Measurements from ENCODE around the gene TRMT1. TPM values are rescaled to one million over a fixed set of nuclear protein-coding genes. Genes with fewer than 3 reads are reported as not detected.

TRMT1 gene
- total RNA-seq, 1 experiment from 2014 or later, result 52.0 TPM

- in situ Hi-C loops (cut with HindIII; ENCODE audit: low pct_unique_long_range_greater_than_20kb, low sequenced_read_pairs), result no loop called here
- no peak for DNase-seq (ENCODE audit: low read depth, low spot score)
Measured at GRCh38 chr19:13092606-13093235, 23.8 kb downstream of the TRMT1 start.

DNA sequence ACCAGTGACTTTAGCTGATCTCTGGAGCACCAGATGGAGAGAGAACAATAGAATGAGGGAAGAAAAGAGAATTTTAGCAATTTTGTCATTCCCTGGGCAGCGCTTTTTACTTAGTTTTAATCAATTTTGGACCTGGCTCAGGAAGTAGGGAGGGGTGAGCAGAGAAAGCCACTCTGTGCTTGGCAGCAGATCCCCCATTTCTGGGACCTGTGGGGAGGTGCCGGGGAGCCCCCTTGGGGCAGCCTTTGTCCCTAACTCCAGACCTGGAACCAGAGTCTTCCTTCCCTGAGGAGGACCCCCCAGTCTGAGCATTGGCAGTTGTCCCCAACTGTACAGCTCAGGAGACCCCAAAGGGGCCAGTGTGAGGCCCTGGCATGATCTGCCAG, 24.4 kb downstream of the TRMT1 start:
- ChIA-PET CTCF (interaction anchor here (0.6 kb wide), 1 partner anchor 109 kb away, joined by 3 read pairs; no protein-coding TSS in a partner anchor), POLR2A (interaction anchor here (0.5 kb wide), 1 partner anchor 115 kb away, joined by 3 read pairs; no protein-coding TSS in a partner anchor)
- DNase-seq (ENCODE audit: low read depth, low spot score) (no peak), ATAC-seq (no peak)
- H3K36me3 ChIP-seq (ENCODE audit: control insufficient read depth, insufficient read depth, low read length), result no peaks in the 10 kb centered on the region; the same call in 1 of the 2 replicates
- no peak overlapping the region for H3K4me3 ChIP-seq (ENCODE audit: low read depth in 2 of 2, low read length in 2 of 2)
- H3K27me3 ChIP-seq (ENCODE audit: control insufficient read depth, insufficient read depth, low read length), result no peaks in the 10 kb centered on the region
- intact Hi-C loops (cut with micrococcal nuclease; ENCODE audit: unreplicated experiment), result loop anchor here (5.0 to 10.0 kb wide), 2 partner anchors 57 to 115 kb away; no protein-coding TSS in a partner anchor
- BruUV-seq (replicated peaks), result no TSS peak
- H3K9me3 ChIP-seq (ENCODE audit: control insufficient read depth, insufficient read depth, low read depth, low read length), result no peaks in the 10 kb centered on the region
- in situ Hi-C loops (cut with HindIII; ENCODE audit: low pct_unique_long_range_greater_than_20kb, low sequenced_read_pairs), result no loop called here
- no peak overlapping the region for H3K27ac ChIP-seq (ENCODE audit: low read length)
- TF ChIP-seq SIN3A (IDR thresholded peaks at IDR 0.05; ENCODE audit: borderline replicate concordance, insufficient read depth, low read depth, low read length) (no peak), TCF7L2 (IDR thresholded peaks at IDR 0.05; ENCODE audit: low read depth, low read length) (no peak)
- H3K4me1 ChIP-seq (ENCODE audit: control insufficient read depth, insufficient read depth, low read length), result peaks cover 53% of the 10 kb centered on the region

More at GRCh38 chr19:13092606-13093235, 23.8 kb downstream of the TRMT1 start:
- H3K9me3 ChIP-seq (ENCODE audit: control insufficient read depth, insufficient read depth, low read depth, low read length), result no peaks in the 10 kb centered on the region
- POLR2A ChIA-PET, result no interaction called here
- CTCF ChIA-PET, result no interaction called here
- no peaks in the 10 kb centered on the region; the same call in 1 of the 2 replicates for H3K36me3 ChIP-seq (ENCODE audit: control insufficient read depth, insufficient read depth, low read length)
- TF ChIP-seq POLR2AphosphoS5 (IDR thresholded peaks at IDR 0.05; ENCODE audit: low read depth, low read length), result no peak
- TF ChIP-seq, protein P1, sequence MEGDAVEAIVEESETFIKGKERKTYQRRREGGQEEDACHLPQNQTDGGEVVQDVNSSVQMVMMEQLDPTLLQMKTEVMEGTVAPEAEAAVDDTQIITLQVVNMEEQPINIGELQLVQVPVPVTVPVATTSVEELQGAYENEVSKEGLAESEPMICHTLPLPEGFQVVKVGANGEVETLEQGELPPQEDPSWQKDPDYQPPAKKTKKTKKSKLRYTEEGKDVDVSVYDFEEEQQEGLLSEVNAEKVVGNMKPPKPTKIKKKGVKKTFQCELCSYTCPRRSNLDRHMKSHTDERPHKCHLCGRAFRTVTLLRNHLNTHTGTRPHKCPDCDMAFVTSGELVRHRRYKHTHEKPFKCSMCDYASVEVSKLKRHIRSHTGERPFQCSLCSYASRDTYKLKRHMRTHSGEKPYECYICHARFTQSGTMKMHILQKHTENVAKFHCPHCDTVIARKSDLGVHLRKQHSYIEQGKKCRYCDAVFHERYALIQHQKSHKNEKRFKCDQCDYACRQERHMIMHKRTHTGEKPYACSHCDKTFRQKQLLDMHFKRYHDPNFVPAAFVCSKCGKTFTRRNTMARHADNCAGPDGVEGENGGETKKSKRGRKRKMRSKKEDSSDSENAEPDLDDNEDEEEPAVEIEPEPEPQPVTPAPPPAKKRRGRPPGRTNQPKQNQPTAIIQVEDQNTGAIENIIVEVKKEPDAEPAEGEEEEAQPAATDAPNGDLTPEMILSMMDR (IDR thresholded peaks at IDR 0.05), result no peak
- peak overlapping the region; percentile 66 for H3K27ac ChIP-seq (ENCODE audit: low read length)
- BruUV-seq (replicated peaks), result no TSS peak
- peaks cover 53% of the 10 kb centered on the region for H3K4me1 ChIP-seq (ENCODE audit: control insufficient read depth, insufficient read depth, low read length)
- H3K4me3 ChIP-seq (ENCODE audit: low read depth in 2 of 2, low read length in 2 of 2), result no peak overlapping the region
- H3K27me3 ChIP-seq (ENCODE audit: control insufficient read depth, insufficient read depth, low read length), result no peaks in the 10 kb centered on the region
- intact Hi-C loops (cut with micrococcal nuclease; ENCODE audit: unreplicated experiment), result loop anchor here (5.0 to 10.0 kb wide), 2 partner anchors 58 to 115 kb away; no protein-coding TSS in a partner anchor
- ATAC-seq, result no peak

DNA sequence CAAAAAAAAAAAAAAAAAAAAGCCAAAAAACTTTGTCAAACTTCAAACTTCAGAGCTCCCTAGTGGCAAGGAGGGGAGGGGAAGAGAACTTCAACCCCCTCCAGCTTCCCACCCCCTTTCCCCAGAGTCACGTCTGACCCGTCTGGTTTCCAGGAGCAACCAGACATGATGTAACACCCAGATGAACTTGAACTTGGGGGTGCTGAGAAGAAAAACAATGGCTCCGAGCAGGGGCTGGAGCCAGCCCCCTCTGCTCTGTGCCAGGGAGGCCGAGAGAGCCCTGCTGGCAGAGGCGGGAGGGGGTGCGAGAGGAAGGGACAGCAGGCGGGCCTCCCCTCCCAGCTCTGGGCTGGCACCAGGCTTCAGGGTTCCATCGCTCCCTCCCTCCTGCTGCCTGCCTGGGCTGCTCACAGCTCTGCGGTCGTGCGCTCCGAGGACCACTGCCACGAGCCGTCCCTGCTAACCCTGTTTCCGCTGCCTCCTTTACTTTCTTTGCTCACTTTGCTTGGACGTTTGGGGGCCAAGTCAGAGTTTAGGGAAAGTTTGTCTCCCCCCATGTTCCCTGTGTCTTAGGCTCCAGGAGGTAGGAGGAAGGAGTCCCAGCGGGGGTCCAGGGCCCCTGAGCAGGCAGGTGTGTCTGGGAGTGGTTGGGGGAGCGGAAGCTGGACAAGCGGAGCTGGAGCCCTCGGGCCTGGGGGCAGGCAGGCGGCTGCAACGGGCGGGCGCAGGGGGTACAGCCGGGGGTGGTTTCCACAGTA, 25.0 kb downstream of the TRMT1 start:
- ATAC-seq (no peak), DNase-seq (ENCODE audit: low read depth, low spot score) (no peak)
- POLR2A ChIA-PET, result interaction anchor here (0.5 to 0.7 kb wide), 2 partner anchors 30 to 115 kb away, joined by 3 to 4 read pairs; no protein-coding TSS in a partner anchor
- H3K27me3 ChIP-seq (ENCODE audit: control insufficient read depth, insufficient read depth, low read length), result no peaks in the 10 kb centered on the region
- H3K4me3 ChIP-seq (ENCODE audit: low read depth in 2 of 2, low read length in 2 of 2), result no peak overlapping the region
- no peaks in the 10 kb centered on the region for H3K9me3 ChIP-seq (ENCODE audit: control insufficient read depth, insufficient read depth, low read depth, low read length)
- H3K4me1 ChIP-seq (ENCODE audit: control insufficient read depth, insufficient read depth, low read length), result peaks cover 50% of the 10 kb centered on the region
- H3K36me3 ChIP-seq (ENCODE audit: control insufficient read depth, insufficient read depth, low read length), result no peaks in the 10 kb centered on the region; the same call in 1 of the 2 replicates
- CTCF ChIA-PET, result interaction anchor here (0.6 to 0.7 kb wide), 3 partner anchors 30 to 109 kb away, joined by 3 to 13 read pairs (median 7); no protein-coding TSS in a partner anchor
- H3K27ac ChIP-seq (ENCODE audit: low read length), result 0 out of 2 replicates have a peak overlapping the region, but pooled peaks have one; percentile 17
- intact Hi-C loops (cut with micrococcal nuclease; ENCODE audit: unreplicated experiment) (loop anchor here (5.0 to 10.0 kb wide), 2 partner anchors 57 to 114 kb away; no protein-coding TSS in a partner anchor), in situ Hi-C loops (cut with HindIII; ENCODE audit: low pct_unique_long_range_greater_than_20kb, low sequenced_read_pairs) (no loop called here)
- BruUV-seq (replicated peaks), result no TSS peak
- TF ChIP-seq, protein P1 (IDR thresholded peaks at IDR 0.05), result no peak
- TF ChIP-seq, protein P2, sequence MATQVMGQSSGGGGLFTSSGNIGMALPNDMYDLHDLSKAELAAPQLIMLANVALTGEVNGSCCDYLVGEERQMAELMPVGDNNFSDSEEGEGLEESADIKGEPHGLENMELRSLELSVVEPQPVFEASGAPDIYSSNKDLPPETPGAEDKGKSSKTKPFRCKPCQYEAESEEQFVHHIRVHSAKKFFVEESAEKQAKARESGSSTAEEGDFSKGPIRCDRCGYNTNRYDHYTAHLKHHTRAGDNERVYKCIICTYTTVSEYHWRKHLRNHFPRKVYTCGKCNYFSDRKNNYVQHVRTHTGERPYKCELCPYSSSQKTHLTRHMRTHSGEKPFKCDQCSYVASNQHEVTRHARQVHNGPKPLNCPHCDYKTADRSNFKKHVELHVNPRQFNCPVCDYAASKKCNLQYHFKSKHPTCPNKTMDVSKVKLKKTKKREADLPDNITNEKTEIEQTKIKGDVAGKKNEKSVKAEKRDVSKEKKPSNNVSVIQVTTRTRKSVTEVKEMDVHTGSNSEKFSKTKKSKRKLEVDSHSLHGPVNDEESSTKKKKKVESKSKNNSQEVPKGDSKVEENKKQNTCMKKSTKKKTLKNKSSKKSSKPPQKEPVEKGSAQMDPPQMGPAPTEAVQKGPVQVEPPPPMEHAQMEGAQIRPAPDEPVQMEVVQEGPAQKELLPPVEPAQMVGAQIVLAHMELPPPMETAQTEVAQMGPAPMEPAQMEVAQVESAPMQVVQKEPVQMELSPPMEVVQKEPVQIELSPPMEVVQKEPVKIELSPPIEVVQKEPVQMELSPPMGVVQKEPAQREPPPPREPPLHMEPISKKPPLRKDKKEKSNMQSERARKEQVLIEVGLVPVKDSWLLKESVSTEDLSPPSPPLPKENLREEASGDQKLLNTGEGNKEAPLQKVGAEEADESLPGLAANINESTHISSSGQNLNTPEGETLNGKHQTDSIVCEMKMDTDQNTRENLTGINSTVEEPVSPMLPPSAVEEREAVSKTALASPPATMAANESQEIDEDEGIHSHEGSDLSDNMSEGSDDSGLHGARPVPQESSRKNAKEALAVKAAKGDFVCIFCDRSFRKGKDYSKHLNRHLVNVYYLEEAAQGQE (IDR thresholded peaks at IDR 0.05; ENCODE audit: insufficient read depth in 1 of 2, low read depth in 2 of 2, low read length in 1 of 2), result no peak

Data from Panc1 (cell line).